Glutamatergic neuron (in vitro differentiated cells): Measurements from ENCODE around the gene LCT. TPM values are rescaled to one million over a fixed set of nuclear protein-coding genes. Genes with fewer than 3 reads are reported as not detected.

Experiments
- DNase-seq: peaks from one replicate; pipeline ENCODE4 v3.0.0; 2022
- H3K27ac Mint-ChIP-seq: one replicate; pipeline ENCODE4 v1.8.0; 2020; ENCODE audit warnings: mild to moderate bottlenecking, mixed read lengths, inconsistent platforms; ENCODE audit not compliant: unreplicated experiment
- H3K27me3 Mint-ChIP-seq: one replicate; pipeline ENCODE4 v1.8.0; 2020; ENCODE audit warnings: mild to moderate bottlenecking, moderate library complexity, mixed read lengths, inconsistent platforms; ENCODE audit not compliant: unreplicated experiment
- H3K36me3 Mint-ChIP-seq: one replicate; pipeline ENCODE4 v1.8.0; 2020; ENCODE audit warnings: mild to moderate bottlenecking, mixed read lengths, inconsistent platforms; ENCODE audit not compliant: unreplicated experiment
- H3K4me1 Mint-ChIP-seq: one replicate; pipeline ENCODE4 v1.8.0; 2020; ENCODE audit warnings: mild to moderate bottlenecking, low read depth, mixed read lengths, inconsistent platforms; ENCODE audit not compliant: unreplicated experiment
- H3K4me3 Mint-ChIP-seq: one replicate; pipeline ENCODE4 v1.8.0; 2020; ENCODE audit warnings: mild to moderate bottlenecking, mixed read lengths, inconsistent platforms; ENCODE audit not compliant: unreplicated experiment
- H3K9me3 Mint-ChIP-seq: one replicate; pipeline ENCODE4 v1.8.0; 2020; ENCODE audit warnings: mild to moderate bottlenecking, moderate library complexity, mixed read lengths, inconsistent platforms; ENCODE audit not compliant: unreplicated experiment
- total RNA-seq: library from RNA; stranded (reverse); fragmentation: NEBNext Ultra II Directional; extraction: Animal tissue kit (Norgen Biotek cat#: 25700); gene quantifications from one replicate; pipeline ENCODE4 v1.2.1, GENCODE V29; 2021; ENCODE audit not compliant: unreplicated experiment
- TF ChIP-seq, protein P1 (sequence below): fragments of 200-600 bp; sonication (generic); IDR thresholded peaks from one replicate; pipeline ENCODE4 v1.5.0; 2021; ENCODE audit not compliant: partially characterized antibody, unreplicated experiment

The LCT gene
- total RNA-seq, 1 donor from 2014 or later = not detected

DNA sequence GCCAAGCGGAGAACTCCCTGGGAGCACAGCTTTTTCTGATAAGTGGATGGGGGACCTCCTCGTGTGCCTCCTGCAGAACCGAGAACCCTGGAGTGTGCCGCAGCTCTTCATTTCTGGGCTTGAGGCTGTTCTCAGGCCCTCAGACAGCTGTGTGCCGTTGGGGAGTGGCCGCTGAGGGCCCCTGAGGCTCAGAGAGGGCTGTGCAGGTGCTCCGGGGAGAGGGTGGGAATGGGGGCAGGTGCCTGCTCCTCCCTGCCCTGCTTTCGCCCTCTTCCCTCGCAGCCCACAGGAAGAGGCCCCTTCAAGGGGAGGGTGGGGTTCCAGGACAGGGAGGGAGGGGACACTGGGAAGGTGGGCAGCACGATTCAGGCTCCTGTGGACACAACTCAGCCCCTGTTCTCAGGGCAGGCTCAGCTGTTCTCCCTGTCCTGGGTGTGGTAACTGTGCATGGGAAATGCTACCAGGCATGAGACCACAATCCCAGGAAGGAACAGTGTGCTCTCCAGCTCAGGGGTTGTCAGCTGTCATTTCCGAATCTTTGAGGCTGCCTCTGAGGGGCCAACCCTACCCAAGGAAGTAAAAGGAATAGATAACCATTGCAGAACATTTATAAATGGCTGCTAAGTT is 11.3 kb downstream of the LCT start:
- Mint-ChIP-seq H3K27ac (no peak overlapping the region), H3K27me3 (peaks cover 2% of the 10 kb centered on the region), H3K36me3 (peaks cover 8% of the 10 kb centered on the region), H3K4me3 (no peak overlapping the region), H3K4me1 (peaks cover 16% of the 10 kb centered on the region), H3K9me3 (no peaks in the 10 kb centered on the region)
- TF ChIP-seq, protein P1, sequence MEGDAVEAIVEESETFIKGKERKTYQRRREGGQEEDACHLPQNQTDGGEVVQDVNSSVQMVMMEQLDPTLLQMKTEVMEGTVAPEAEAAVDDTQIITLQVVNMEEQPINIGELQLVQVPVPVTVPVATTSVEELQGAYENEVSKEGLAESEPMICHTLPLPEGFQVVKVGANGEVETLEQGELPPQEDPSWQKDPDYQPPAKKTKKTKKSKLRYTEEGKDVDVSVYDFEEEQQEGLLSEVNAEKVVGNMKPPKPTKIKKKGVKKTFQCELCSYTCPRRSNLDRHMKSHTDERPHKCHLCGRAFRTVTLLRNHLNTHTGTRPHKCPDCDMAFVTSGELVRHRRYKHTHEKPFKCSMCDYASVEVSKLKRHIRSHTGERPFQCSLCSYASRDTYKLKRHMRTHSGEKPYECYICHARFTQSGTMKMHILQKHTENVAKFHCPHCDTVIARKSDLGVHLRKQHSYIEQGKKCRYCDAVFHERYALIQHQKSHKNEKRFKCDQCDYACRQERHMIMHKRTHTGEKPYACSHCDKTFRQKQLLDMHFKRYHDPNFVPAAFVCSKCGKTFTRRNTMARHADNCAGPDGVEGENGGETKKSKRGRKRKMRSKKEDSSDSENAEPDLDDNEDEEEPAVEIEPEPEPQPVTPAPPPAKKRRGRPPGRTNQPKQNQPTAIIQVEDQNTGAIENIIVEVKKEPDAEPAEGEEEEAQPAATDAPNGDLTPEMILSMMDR = no peak
- no peak for DNase-seq

GRCh38 chr2:135825131-135825530 is 11.9 kb downstream of the LCT start:
- H3K9me3 Mint-ChIP-seq = peaks cover 1% of the 10 kb centered on the region
- no peak overlapping the region for H3K4me3 Mint-ChIP-seq
- H3K27me3 Mint-ChIP-seq = peaks cover 2% of the 10 kb centered on the region

DNA sequence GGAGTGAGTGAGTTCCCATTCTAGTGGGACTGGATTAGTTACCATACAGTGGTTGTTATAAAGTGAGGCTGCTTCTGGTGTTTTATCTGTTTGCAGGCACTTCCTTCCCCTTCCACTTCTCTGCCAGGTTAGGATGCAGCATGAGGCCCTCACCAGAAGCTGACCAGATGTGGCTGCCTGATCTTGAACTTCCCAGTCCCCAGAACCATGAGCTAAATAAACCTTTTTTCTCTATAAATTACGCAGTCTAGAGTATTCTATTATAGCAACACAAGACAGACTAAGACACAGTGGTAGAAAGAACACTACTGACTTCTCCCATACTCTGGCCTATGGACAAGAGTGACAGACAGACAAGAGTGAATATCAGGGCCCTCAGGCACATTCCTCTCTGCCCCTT is 14.1 kb downstream of the LCT start:
- TF ChIP-seq, protein P1 = no peak
- H3K4me1 Mint-ChIP-seq = peaks cover 3% of the 10 kb centered on the region
- peaks cover 8% of the 10 kb centered on the region for H3K36me3 Mint-ChIP-seq
- H3K27ac Mint-ChIP-seq = no peak overlapping the region
- H3K4me3 Mint-ChIP-seq = no peak overlapping the region
- H3K9me3 Mint-ChIP-seq = peaks cover 1% of the 10 kb centered on the region
- H3K27me3 Mint-ChIP-seq = peaks cover 3% of the 10 kb centered on the region
- no peak for DNase-seq

More at GRCh38 chr2:135825131-135825530, 11.9 kb downstream of the LCT start:
- TF ChIP-seq, protein P1 = no peak
- no peak for DNase-seq
- Mint-ChIP-seq H3K27ac (no peak overlapping the region), H3K4me1 (peaks cover 14% of the 10 kb centered on the region), H3K36me3 (peaks cover 8% of the 10 kb centered on the region)

GRCh38 chr2:135821190-135821589 is 15.8 kb downstream of the LCT start:
- peaks cover 3% of the 10 kb centered on the region for H3K27me3 Mint-ChIP-seq
- TF ChIP-seq, protein P1 = no peak
- H3K4me3 Mint-ChIP-seq = no peak overlapping the region
- peaks cover 8% of the 10 kb centered on the region for H3K36me3 Mint-ChIP-seq
- H3K4me1 Mint-ChIP-seq = no peaks in the 10 kb centered on the region
- H3K9me3 Mint-ChIP-seq = peaks cover 1% of the 10 kb centered on the region
- H3K27ac Mint-ChIP-seq = no peak overlapping the region
- no peak for DNase-seq

GRCh38 chr2:135820003-135820618 is 16.9 kb downstream of the LCT start:
- no peak for DNase-seq
- H3K27ac Mint-ChIP-seq = no peak overlapping the region
- peaks cover 3% of the 10 kb centered on the region for H3K27me3 Mint-ChIP-seq
- peaks cover 8% of the 10 kb centered on the region for H3K36me3 Mint-ChIP-seq
- peaks cover 1% of the 10 kb centered on the region for H3K9me3 Mint-ChIP-seq
- no peaks in the 10 kb centered on the region for H3K4me1 Mint-ChIP-seq
- no peak overlapping the region for H3K4me3 Mint-ChIP-seq
- TF ChIP-seq, protein P1 = no peak
